Hepatocyte (in vitro differentiated cells): Measurements from ENCODE around the gene PHB1.

Experiments used
- EZH2 ChIP-seq: fragments of 200-600 bp; sonication (generic); IDR thresholded peaks from 2 replicates; pipeline ENCODE4 v1.6.1; 2016; ENCODE audit warnings: antibody characterized with exemption, mild to moderate bottlenecking, borderline replicate concordance
- EZH2phosphoT487 ChIP-seq: fragments of 200-600 bp; sonication (generic); IDR thresholded peaks from one replicate; pipeline ENCODE4 v1.6.1; 2018; ENCODE audit warnings: antibody characterized with exemption, mild to moderate bottlenecking, low read depth, moderate library complexity; ENCODE audit not compliant: unreplicated experiment, severe bottlenecking
- TF ChIP-seq, protein P1 (sequence below): fragments of 200-600 bp; sonication (generic); IDR thresholded peaks from 2 replicates; pipeline ENCODE4 v1.5.1; 2016; ENCODE audit warnings: antibody characterized with exemption, mild to moderate bottlenecking; ENCODE audit not compliant: poor library complexity

DNA sequence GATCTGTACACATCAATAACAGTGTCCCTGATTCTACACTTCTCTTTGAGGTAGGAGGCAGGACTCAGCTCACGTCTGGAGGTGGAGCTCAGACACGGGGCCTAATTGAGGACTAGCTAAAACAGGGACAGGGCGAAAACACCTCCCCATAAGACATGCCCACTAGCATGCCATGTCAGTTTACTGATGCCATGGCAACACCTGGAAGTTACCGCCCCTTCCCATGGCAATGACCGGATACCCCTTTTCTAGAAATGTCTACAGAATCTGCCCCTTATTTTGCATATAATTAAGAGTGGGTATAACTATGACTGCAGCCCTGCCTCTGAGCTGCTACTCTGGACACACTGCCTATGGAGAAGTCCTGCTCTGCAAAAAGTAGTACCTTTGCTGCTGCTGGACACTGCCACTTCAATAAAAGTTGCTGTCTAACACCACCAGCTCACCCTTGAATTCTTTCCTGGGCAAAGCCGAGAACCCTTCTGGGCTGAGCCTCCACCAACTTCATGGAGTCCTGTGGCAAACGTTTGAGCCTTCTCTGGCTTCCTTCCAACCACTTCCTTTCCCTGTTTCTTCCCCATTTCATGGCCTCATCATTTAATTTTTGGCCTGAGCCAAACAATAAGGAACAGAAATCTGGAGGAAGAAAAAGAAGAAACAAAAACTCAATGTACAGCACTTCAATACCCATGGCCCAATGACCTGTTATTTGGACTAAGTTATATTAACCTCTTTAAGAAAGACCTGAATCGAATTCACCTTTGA is 21.0 kb downstream of the PHB1 start:
- TF ChIP-seq, protein P1, sequence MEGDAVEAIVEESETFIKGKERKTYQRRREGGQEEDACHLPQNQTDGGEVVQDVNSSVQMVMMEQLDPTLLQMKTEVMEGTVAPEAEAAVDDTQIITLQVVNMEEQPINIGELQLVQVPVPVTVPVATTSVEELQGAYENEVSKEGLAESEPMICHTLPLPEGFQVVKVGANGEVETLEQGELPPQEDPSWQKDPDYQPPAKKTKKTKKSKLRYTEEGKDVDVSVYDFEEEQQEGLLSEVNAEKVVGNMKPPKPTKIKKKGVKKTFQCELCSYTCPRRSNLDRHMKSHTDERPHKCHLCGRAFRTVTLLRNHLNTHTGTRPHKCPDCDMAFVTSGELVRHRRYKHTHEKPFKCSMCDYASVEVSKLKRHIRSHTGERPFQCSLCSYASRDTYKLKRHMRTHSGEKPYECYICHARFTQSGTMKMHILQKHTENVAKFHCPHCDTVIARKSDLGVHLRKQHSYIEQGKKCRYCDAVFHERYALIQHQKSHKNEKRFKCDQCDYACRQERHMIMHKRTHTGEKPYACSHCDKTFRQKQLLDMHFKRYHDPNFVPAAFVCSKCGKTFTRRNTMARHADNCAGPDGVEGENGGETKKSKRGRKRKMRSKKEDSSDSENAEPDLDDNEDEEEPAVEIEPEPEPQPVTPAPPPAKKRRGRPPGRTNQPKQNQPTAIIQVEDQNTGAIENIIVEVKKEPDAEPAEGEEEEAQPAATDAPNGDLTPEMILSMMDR, result no peak
- TF ChIP-seq EZH2 (no peak), EZH2phosphoT487 (no peak)
